Activated CD4-positive, alpha-beta T cell treated with anti-CD3 and anti-CD28 coated beads for 36 hours (primary cell): ENCODE results near the gene NEGR1. TPM values are rescaled to one million over a fixed set of nuclear protein-coding genes. Genes with fewer than 3 reads are reported as not detected.
"Not testable (repeated sequence)": the region's sequence is repeated elsewhere in the genome, so short reads cannot be mapped to it uniquely, and the experiment has no call there.

Experiments used
- ATAC-seq: fragments of 200-7000 bp; cut with Tn5 transposase; one replicate; pipeline ENCODE4 v1.10.0; 2021; ENCODE audit warnings: mild to moderate bottlenecking, moderate library complexity
- CTCF ChIA-PET: fragments of 350-600 bp; sonication (Branson Sonifier 250); formaldehyde crosslinking; loops from one replicate; lab custom pipeline; 2021; ENCODE audit warnings: antibody characterized with exemption; lab: Charles Lee
- POLR2A ChIA-PET: fragments of 350-600 bp; sonication (Branson Sonifier 250); formaldehyde crosslinking; loops from one replicate; lab custom pipeline; 2021; ENCODE audit warnings: antibody characterized with exemption, inconsistent platforms; lab: Charles Lee
- DNase-seq: peaks from one replicate; pipeline ENCODE4 v3.0.0-alpha.2; 2020
- H3K27ac Mint-ChIP-seq: one replicate; pipeline ENCODE4 v1.8.0; 2021; ENCODE audit warnings: mixed read lengths
- H3K27me3 Mint-ChIP-seq: one replicate; pipeline ENCODE4 v1.8.0; 2021; ENCODE audit warnings: mixed read lengths
- H3K36me3 Mint-ChIP-seq: one replicate; pipeline ENCODE4 v1.8.0; 2021; ENCODE audit warnings: low read depth, mixed read lengths
- H3K4me1 Mint-ChIP-seq: one replicate; pipeline ENCODE4 v1.8.0; 2021; ENCODE audit warnings: mixed read lengths
- H3K4me3 Mint-ChIP-seq: one replicate; pipeline ENCODE4 v1.8.0; 2021; ENCODE audit warnings: mild to moderate bottlenecking, moderate library complexity, mixed read lengths
- H3K9me3 Mint-ChIP-seq: one replicate; pipeline ENCODE4 v1.8.0; 2021; ENCODE audit warnings: low read depth, mixed read lengths
- intact Hi-C, 2 experiments: fragments of 100-400 bp; cut with DNase I in 1 of 2; cut with micrococcal nuclease in 1 of 2; formaldehyde crosslinking; loops; one replicate each; pipeline versions ENCODE4 v1.14.2 to v1.15.1; 2022 to 2024; cut with DNase I, micrococcal nuclease
- total RNA-seq, 2 experiments: library from RNA; stranded (reverse); gene quantifications; one replicate each; pipeline ENCODE4 v1.2.3, GENCODE V29; 2021

Gene NEGR1
- total RNA-seq, 2 experiments from 2014 or later = not detected

GRCh38 chr1:71921935-71922559, 360.3 kb downstream of the NEGR1 start:
- ATAC-seq (no peak), DNase-seq (no peak)
- Mint-ChIP-seq H3K36me3 (no peaks in the 10 kb centered on the region), H3K4me1 (no peaks in the 10 kb centered on the region), H3K4me3 (no peak overlapping the region), H3K27ac (no peak overlapping the region), H3K9me3 (no peaks in the 10 kb centered on the region), H3K27me3 (no peaks in the 10 kb centered on the region)
- POLR2A ChIA-PET = no interaction called here
- CTCF ChIA-PET = interaction anchor here (0.6 kb wide), 1 partner anchor 486 kb away, joined by 4 read pairs; no protein-coding TSS in a partner anchor
- intact Hi-C loops = no loop called here

- H3K9me3 Mint-ChIP-seq = peaks cover 2% of the 10 kb centered on the region
- H3K4me3 Mint-ChIP-seq = no peak overlapping the region
- POLR2A ChIA-PET = no interaction called here
- no peaks in the 10 kb centered on the region for H3K36me3 Mint-ChIP-seq
- intact Hi-C loops = no loop called here
- no peaks in the 10 kb centered on the region for H3K27me3 Mint-ChIP-seq
- H3K4me1 Mint-ChIP-seq = no peaks in the 10 kb centered on the region
- H3K27ac Mint-ChIP-seq = no peak overlapping the region
- ATAC-seq (no peak), DNase-seq (no peak)
- CTCF ChIA-PET = no interaction called here
Measured at GRCh38 chr1:71921204-71921603, 361.1 kb downstream of the NEGR1 start.

GRCh38 chr1:71920556-71920955, 361.8 kb downstream of the NEGR1 start:
- H3K9me3 Mint-ChIP-seq = peaks cover 2% of the 10 kb centered on the region
- H3K36me3 Mint-ChIP-seq = no peaks in the 10 kb centered on the region
- no peaks in the 10 kb centered on the region for H3K27me3 Mint-ChIP-seq
- no peak for DNase-seq
- intact Hi-C loops = no loop called here
- H3K4me1 Mint-ChIP-seq = no peaks in the 10 kb centered on the region
- CTCF ChIA-PET = no interaction called here
- POLR2A ChIA-PET = no interaction called here
- H3K27ac Mint-ChIP-seq = no peak overlapping the region
- no peak for ATAC-seq
- no peak overlapping the region for H3K4me3 Mint-ChIP-seq

GRCh38 chr1:71919811-71920509, 362.4 kb downstream of the NEGR1 start:
- H3K27ac Mint-ChIP-seq = no peak overlapping the region
- no peak for DNase-seq
- CTCF ChIA-PET = no interaction called here
- peaks cover 2% of the 10 kb centered on the region for H3K9me3 Mint-ChIP-seq
- intact Hi-C loops = no loop called here
- no peak overlapping the region for H3K4me3 Mint-ChIP-seq
- H3K4me1 Mint-ChIP-seq = no peaks in the 10 kb centered on the region
- POLR2A ChIA-PET = no interaction called here
- H3K36me3 Mint-ChIP-seq = no peaks in the 10 kb centered on the region
- no peak for ATAC-seq
- H3K27me3 Mint-ChIP-seq = no peaks in the 10 kb centered on the region

GRCh38 chr1:71918630-71919029, 363.7 kb downstream of the NEGR1 start:
- ChIA-PET POLR2A (no interaction called here), CTCF (no interaction called here)
- H3K36me3 Mint-ChIP-seq = no peaks in the 10 kb centered on the region
- intact Hi-C loops = no loop called here
- ATAC-seq = no peak
- H3K27me3 Mint-ChIP-seq = no peaks in the 10 kb centered on the region
- no peak overlapping the region for H3K4me3 Mint-ChIP-seq
- no peak for DNase-seq
- H3K4me1 Mint-ChIP-seq = no peaks in the 10 kb centered on the region
- no peak overlapping the region for H3K27ac Mint-ChIP-seq
- H3K9me3 Mint-ChIP-seq = peaks cover 2% of the 10 kb centered on the region

- Mint-ChIP-seq H3K4me1 (no peaks in the 10 kb centered on the region), H3K4me3 (no peak overlapping the region), H3K36me3 (no peaks in the 10 kb centered on the region), H3K27ac (no peak overlapping the region), H3K9me3 (peaks cover 2% of the 10 kb centered on the region), H3K27me3 (no peaks in the 10 kb centered on the region)
- CTCF ChIA-PET = no interaction called here
- ATAC-seq (no peak), DNase-seq (no peak)
- POLR2A ChIA-PET = interaction anchor here (0.6 kb wide), 1 partner anchor 194 kb away, joined by 4 read pairs; no protein-coding TSS in a partner anchor
- intact Hi-C loops = no loop called here
Measured at GRCh38 chr1:71916894-71917293, 365.4 kb downstream of the NEGR1 start.

- intact Hi-C loops = no loop called here
- ChIA-PET POLR2A (no interaction called here), CTCF (no interaction called here)
- no peaks in the 10 kb centered on the region for H3K27me3 Mint-ChIP-seq
- H3K9me3 Mint-ChIP-seq = peaks cover 2% of the 10 kb centered on the region
- H3K27ac Mint-ChIP-seq = no peak overlapping the region
- no peaks in the 10 kb centered on the region for H3K36me3 Mint-ChIP-seq
- no peak for DNase-seq
- H3K4me1 Mint-ChIP-seq = no peaks in the 10 kb centered on the region
- ATAC-seq = no peak
- no peak overlapping the region for H3K4me3 Mint-ChIP-seq
Measured at GRCh38 chr1:71914626-71915025, 367.7 kb downstream of the NEGR1 start.

- no peaks in the 10 kb centered on the region for H3K36me3 Mint-ChIP-seq
- no peak overlapping the region for H3K4me3 Mint-ChIP-seq
- intact Hi-C loops = no loop called here
- CTCF ChIA-PET = no interaction called here
- H3K9me3 Mint-ChIP-seq = no peaks in the 10 kb centered on the region
- ATAC-seq (no peak), DNase-seq (no peak)
- no peaks in the 10 kb centered on the region for H3K4me1 Mint-ChIP-seq
- POLR2A ChIA-PET = no interaction called here
- H3K27ac Mint-ChIP-seq = no peak overlapping the region
- no peaks in the 10 kb centered on the region for H3K27me3 Mint-ChIP-seq
Measured at GRCh38 chr1:71908871-71909390, 373.4 kb downstream of the NEGR1 start.

GRCh38 chr1:71908303-71908702, 374.0 kb downstream of the NEGR1 start:
- DNase-seq (no peak), ATAC-seq (no peak)
- no peak overlapping the region for H3K4me3 Mint-ChIP-seq
- ChIA-PET POLR2A (no interaction called here), CTCF (no interaction called here)
- intact Hi-C loops = no loop called here
- H3K27me3 Mint-ChIP-seq = no peaks in the 10 kb centered on the region
- no peaks in the 10 kb centered on the region for H3K9me3 Mint-ChIP-seq
- no peak overlapping the region for H3K27ac Mint-ChIP-seq
- no peaks in the 10 kb centered on the region for H3K4me1 Mint-ChIP-seq
- H3K36me3 Mint-ChIP-seq = no peaks in the 10 kb centered on the region

- H3K9me3 Mint-ChIP-seq = no peaks in the 10 kb centered on the region
- H3K4me1 Mint-ChIP-seq = no peaks in the 10 kb centered on the region
- ChIA-PET POLR2A (no interaction called here), CTCF (no interaction called here)
- no peak overlapping the region for H3K4me3 Mint-ChIP-seq
- H3K27ac Mint-ChIP-seq = no peak overlapping the region
- no peaks in the 10 kb centered on the region for H3K27me3 Mint-ChIP-seq
- intact Hi-C loops = no loop called here
- DNase-seq = no peak
- no peak for ATAC-seq
- H3K36me3 Mint-ChIP-seq = no peaks in the 10 kb centered on the region
Measured at GRCh38 chr1:71899881-71900280, 382.5 kb downstream of the NEGR1 start.

- not testable (repeated sequence) for ATAC-seq
Measured at GRCh38 chr1:71888166-71888565, 394.2 kb downstream of the NEGR1 start.

GRCh38 chr1:71885171-71885570, 397.2 kb downstream of the NEGR1 start:
- no peak for DNase-seq
- ATAC-seq = no peak
- Mint-ChIP-seq H3K9me3 (peaks cover 3% of the 10 kb centered on the region), H3K4me1 (no peaks in the 10 kb centered on the region), H3K27me3 (no peaks in the 10 kb centered on the region), H3K4me3 (no peak overlapping the region), H3K27ac (no peak overlapping the region), H3K36me3 (no peaks in the 10 kb centered on the region)
- POLR2A ChIA-PET = no interaction called here
- CTCF ChIA-PET = no interaction called here
- intact Hi-C loops = no loop called here

More at GRCh38 chr1:71888166-71888565, 394.2 kb downstream of the NEGR1 start:
- H3K27ac Mint-ChIP-seq, POLR2A ChIA-PET, H3K4me3 Mint-ChIP-seq, H3K9me3 Mint-ChIP-seq, DNase-seq, H3K27me3 Mint-ChIP-seq, intact Hi-C loops, H3K36me3 Mint-ChIP-seq, CTCF ChIA-PET, H3K4me1 Mint-ChIP-seq: not testable (repeated sequence)
